Stomach (tissue), 9 donors: Measurements from ENCODE around the gene GORASP2. TPM values are rescaled to one million over a fixed set of nuclear protein-coding genes. Genes with fewer than 3 reads are reported as not detected.

Experiments
- DNase-seq, 2 donors: peaks; one replicate each; pipeline versions ENCODE4 v3.0.0 to v3.0.0-alpha.2; 2013 to 2019
- H3K27ac ChIP-seq, 5 donors: fragments of 200-600 bp in 4 of 5; sonication (generic) in 4 of 5; one replicate each; pipeline ENCODE4 v1.5.1; 2013 to 2019; ENCODE audit warnings: mild to moderate bottlenecking in 1 of 5, moderate library complexity in 1 of 5
- H3K27me3 ChIP-seq, 3 donors: fragments of 200-600 bp; sonication (generic); one replicate each; pipeline ENCODE4 v1.5.1; 2017 to 2019; ENCODE audit warnings: mixed run types in 1 of 3
- H3K36me3 ChIP-seq, 4 donors: fragments of 200-600 bp; sonication (generic); 1 replicate in 3 of 4; 2 replicates in 1 of 4; pipeline ENCODE4 v1.5.1; 2016 to 2019
- H3K4me1 ChIP-seq, 4 donors: fragments of 200-600 bp; sonication (generic); one replicate each; pipeline ENCODE4 v1.5.1; 2016 to 2019
- H3K4me3 ChIP-seq, 4 donors: fragments of 200-600 bp; sonication (generic) in 3 of 4; one replicate each; pipeline ENCODE4 v1.5.1; 2016 to 2019; ENCODE audit warnings: mild to moderate bottlenecking in 1 of 4
- H3K9me3 ChIP-seq, 4 donors: fragments of 200-600 bp; sonication (generic); one replicate each; pipeline ENCODE4 v1.5.1; 2016 to 2019
- CTCF ChIP-seq, 7 experiments: fragments of 450-650 bp in 4 of 7; fragments of 200-600 bp in 3 of 7; sonication (generic) in 3 of 7; IDR thresholded peaks; one replicate each; pipeline ENCODE4 v1.5.1; 2016 to 2019; ENCODE audit warnings: antibody characterized with exemption in 7 of 7, control low read depth in 2 of 7, mild to moderate bottlenecking in 1 of 7
- EP300 ChIP-seq: sonication (generic); formaldehyde crosslinking; IDR thresholded peaks from one replicate; pipeline ENCODE4 v1.6.1; 2017; ENCODE audit warnings: antibody characterized with exemption
- POLR2A ChIP-seq, 4 donors: fragments of 450-650 bp; IDR thresholded peaks; one replicate each; pipeline ENCODE4 v1.6.1; 2016; ENCODE audit warnings: antibody characterized with exemption in 4 of 4, control low read depth in 2 of 4, mild to moderate bottlenecking in 1 of 4, moderate library complexity in 1 of 4
- POLR2AphosphoS5 ChIP-seq, 3 donors: sonication (generic); formaldehyde crosslinking; IDR thresholded peaks; one replicate each; pipeline ENCODE4 v1.6.1; 2016; ENCODE audit warnings: antibody characterized with exemption in 3 of 3
- WGBS, 5 donors: extraction: QIAGEN DNeasy Blood & Tissue Kit in 3 of 5; methylation state at CpG; one replicate each; pipeline versions ENCODE4 v1.1.5 to v1.1.7; 2013 to 2018; 5-methylcytosine and 5-hydroxymethylcytosine counted together
- intact Hi-C: fragments of 100-400 bp; cut with DNase I; formaldehyde crosslinking; loops from one replicate; pipeline ENCODE4 v1.15.1; 2023; ENCODE audit warnings: low total_unique reads
- polyA plus RNA-seq, 3 donors: library from polyadenylated mRNA; stranded (reverse); fragments of 200-250 nt; gene quantifications; one replicate each; pipeline ENCODE4 v1.2.3, GENCODE V29; 2013
- total RNA-seq, 5 donors: library from RNA; depleted of rRNA; stranded (reverse); fragments of >200 nt; gene quantifications; one replicate each; pipeline versions ENCODE4 v1.1.0 to v1.2.3, GENCODE V29; 2014 to 2016
- donor health status: healthy with polysubstance abuse.
- donor health status: Bipolar disorder and iron deficiency.
- donor health status: healthy.

The GORASP2 gene
- total and polyA plus RNA-seq, 8 donors: 9.9 to 141 (median 33.8) TPM

GRCh38 chr2:170950221-170950761 lies 21.2 kb downstream of the GORASP2 start:
- Histone ChIP-seq H3K4me3 (no peak overlapping the region), H3K27ac (no peak overlapping the region), H3K9me3 (no peaks in the 10 kb centered on the region), H3K36me3 (peaks cover 58 to 65% (median 61%) of the 10 kb centered on the region in 4 donors), H3K4me1 (peaks cover 0 to 15% (median 5%) of the 10 kb centered on the region in 4 donors), H3K27me3 (no peaks in the 10 kb centered on the region)
- no peak for TF ChIP-seq POLR2A (IDR thresholded peaks at IDR 0.05)
- TF ChIP-seq CTCF (IDR thresholded peaks at IDR 0.05): no peak
- TF ChIP-seq POLR2AphosphoS5 (IDR thresholded peaks at IDR 0.05): no peak
- TF ChIP-seq EP300: no peak
- WGBS, 5 donors: 86 to 93% (median 92%) methylated on average over 4 of the region's 4 CpGs
- no peak for DNase-seq
- intact Hi-C loops: no loop called here

DNA sequence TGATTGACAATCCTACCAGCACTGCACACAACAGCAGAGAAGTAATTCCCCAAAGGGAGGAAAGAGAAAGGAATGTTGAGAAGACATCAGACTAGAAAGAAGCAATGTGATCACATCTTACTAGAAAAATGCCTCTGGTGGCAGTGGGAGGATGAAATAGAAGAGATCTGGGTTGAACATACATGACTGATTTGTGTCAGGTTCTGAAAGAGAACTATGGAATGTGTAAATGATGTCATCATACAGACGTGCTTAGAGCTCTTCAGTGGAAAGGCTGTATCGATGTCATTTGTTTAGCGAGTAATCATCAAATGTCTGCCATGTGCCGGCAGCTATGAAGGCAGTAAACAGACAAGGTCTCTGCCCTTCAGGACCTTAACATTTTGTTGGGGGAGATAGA lies 24.9 kb downstream of the GORASP2 start:
- DNase-seq: no peak
- Histone ChIP-seq H3K9me3 (no peaks in the 10 kb centered on the region), H3K4me1 (peaks cover 0 to under 1% (median 0%) of the 10 kb centered on the region in 4 donors), H3K27me3 (no peaks in the 10 kb centered on the region), H3K4me3 (no peak overlapping the region), H3K27ac (no peak overlapping the region), H3K36me3 (peaks cover 88 to 100% (median 97%) of the 10 kb centered on the region in 4 donors)
- intact Hi-C loops: no loop called here
- TF ChIP-seq POLR2A (IDR thresholded peaks at IDR 0.05) (no peak), CTCF (IDR thresholded peaks at IDR 0.05) (no peak), POLR2AphosphoS5 (IDR thresholded peaks at IDR 0.05) (no peak), EP300 (no peak)
- 67 to 80% (median 73%) methylated on average over 4 of the region's 4 CpGs for WGBS, 5 donors

DNA sequence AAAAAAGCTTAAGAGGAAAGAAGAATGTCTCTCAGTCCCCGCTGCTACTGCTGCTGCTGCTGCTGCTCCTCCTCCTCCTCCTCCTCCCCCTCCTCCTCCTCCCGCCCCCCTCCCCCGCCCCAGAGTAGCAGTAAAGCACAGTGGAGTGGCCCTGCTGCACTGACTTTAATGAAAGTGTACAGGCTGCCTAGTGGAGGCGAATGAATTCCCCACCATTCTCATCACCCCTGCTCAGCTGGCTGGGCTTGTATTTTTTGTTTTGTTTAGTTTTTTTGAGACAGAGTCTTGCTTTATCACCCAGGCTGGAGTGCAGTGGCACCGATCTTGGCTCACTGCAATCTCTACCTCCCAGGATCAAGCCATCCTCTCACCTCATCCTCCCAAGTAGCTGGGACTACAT lies 34.3 kb downstream of the GORASP2 start:
- Histone ChIP-seq H3K9me3 (no peaks in the 10 kb centered on the region), H3K4me1 (no peaks in the 10 kb centered on the region), H3K27ac (no peak overlapping the region), H3K27me3 (no peaks in the 10 kb centered on the region), H3K4me3 (no peak overlapping the region), H3K36me3 (peaks cover 66 to 100% (median 97%) of the 10 kb centered on the region in 4 donors)
- intact Hi-C loops: no loop called here
- WGBS, 5 donors: 77 to 89% (median 83%) methylated on average over 4 to 5 of the region's 5 CpGs
- TF ChIP-seq POLR2A (IDR thresholded peaks at IDR 0.05) (no peak), POLR2AphosphoS5 (IDR thresholded peaks at IDR 0.05) (no peak), CTCF (IDR thresholded peaks at IDR 0.05) (no peak)
- DNase-seq: no peak

GRCh38 chr2:170965446-170966225 lies 36.6 kb downstream of the GORASP2 start:
- WGBS, 5 donors: 70 to 77% (median 76%) methylated on average over 20 of the region's 20 CpGs
- Histone ChIP-seq H3K27me3 (no peaks in the 10 kb centered on the region), H3K4me3 (no peak overlapping the region), H3K9me3 (no peaks in the 10 kb centered on the region), H3K27ac (no peak overlapping the region), H3K4me1 (peaks cover 0 to 16% (median 3%) of the 10 kb centered on the region in 4 donors), H3K36me3 (peaks cover 57 to 79% (median 75%) of the 10 kb centered on the region in 4 donors)
- TF ChIP-seq POLR2AphosphoS5 (IDR thresholded peaks at IDR 0.05) (no peak), CTCF (IDR thresholded peaks at IDR 0.05) (no peak), EP300 (no peak), POLR2A (IDR thresholded peaks at IDR 0.05) (no peak)
- DNase-seq: peak in 1 of 2 donors; percentile 23
- intact Hi-C loops: no loop called here
